ENCODE data around the gene COMMD4.
"Not testable (repeated sequence)": the region's sequence is repeated elsewhere in the genome, so short reads cannot be mapped to it uniquely, and the experiment has no call there.

GRCh38 chr15:75299311-75299688 lies 36.6 kb upstream of the COMMD4 start:
- TF ChIP-seq SUZ12, TARDBP, ARNT, PKNOX1, FOXA1, SP1 (IDR thresholded peaks at IDR 0.05): not testable (repeated sequence)
